ENCODE measurements around the gene MAGEF1.

MAGEF1 gene

GRCh38 chr3:184669578-184669977 is 42.3 kb downstream of the MAGEF1 start:
- no peak for DNase-seq (ENCODE audit: low read depth)

- no peak for DNase-seq (ENCODE audit: low read depth)
Measured at GRCh38 chr3:184666442-184666841, 45.4 kb downstream of the MAGEF1 start.

- DNase-seq (ENCODE audit: low read depth) = no peak
Measured at GRCh38 chr3:184665101-184665500, 46.8 kb downstream of the MAGEF1 start.

GRCh38 chr3:184663756-184664155 is 48.1 kb downstream of the MAGEF1 start:
- no peak for DNase-seq (ENCODE audit: low read depth)

DNA sequence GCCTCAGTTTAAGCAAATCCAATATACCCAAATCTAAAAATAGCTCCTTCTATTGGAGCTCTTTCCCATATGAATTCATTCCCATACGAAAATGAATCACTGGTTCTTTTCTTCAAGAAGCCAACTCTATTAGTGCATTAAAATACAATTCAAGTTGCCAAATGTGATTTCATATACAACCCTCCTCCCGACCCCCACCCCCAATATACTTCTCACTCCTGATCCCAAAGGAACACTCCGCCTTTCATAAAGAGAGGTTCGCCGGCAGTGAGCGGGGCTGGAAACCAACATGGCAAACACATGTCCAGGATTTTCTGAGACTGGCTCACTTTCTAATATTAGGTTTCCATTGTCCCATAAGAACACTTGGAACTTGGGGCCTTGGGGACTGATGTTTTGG is 48.5 kb downstream of the MAGEF1 start:
- DNase-seq (ENCODE audit: low read depth) = no peak

GRCh38 chr3:184662187-184662586 is 49.7 kb downstream of the MAGEF1 start:
- DNase-seq (ENCODE audit: low read depth) = no peak

DNA sequence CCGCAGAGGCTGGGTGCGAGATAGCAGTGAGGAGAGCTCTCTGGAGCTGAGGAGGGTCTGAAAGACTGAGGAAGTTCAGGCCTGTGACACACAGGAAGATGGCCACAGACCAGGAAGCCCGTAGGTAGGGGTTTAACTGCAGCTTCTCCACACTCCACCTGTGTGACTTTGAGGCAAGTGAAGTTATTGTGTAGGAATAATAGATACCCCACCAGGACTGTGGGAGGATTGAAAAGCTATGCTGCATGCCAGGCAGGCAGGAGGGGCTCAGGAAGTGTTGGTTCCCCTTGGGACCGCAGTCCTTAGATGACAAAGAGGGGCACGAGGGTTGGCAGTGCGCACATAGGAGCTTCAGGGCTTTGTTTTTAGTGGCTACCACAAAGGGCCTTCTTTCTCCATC is 50.9 kb downstream of the MAGEF1 start:
- DNase-seq (ENCODE audit: low read depth) = no peak
